Measurements from ENCODE around the gene ZNF407.
"Not testable (repeated sequence)": the region's sequence is repeated elsewhere in the genome, so short reads cannot be mapped to it uniquely, and the experiment has no call there.

ZNF407 gene

DNA sequence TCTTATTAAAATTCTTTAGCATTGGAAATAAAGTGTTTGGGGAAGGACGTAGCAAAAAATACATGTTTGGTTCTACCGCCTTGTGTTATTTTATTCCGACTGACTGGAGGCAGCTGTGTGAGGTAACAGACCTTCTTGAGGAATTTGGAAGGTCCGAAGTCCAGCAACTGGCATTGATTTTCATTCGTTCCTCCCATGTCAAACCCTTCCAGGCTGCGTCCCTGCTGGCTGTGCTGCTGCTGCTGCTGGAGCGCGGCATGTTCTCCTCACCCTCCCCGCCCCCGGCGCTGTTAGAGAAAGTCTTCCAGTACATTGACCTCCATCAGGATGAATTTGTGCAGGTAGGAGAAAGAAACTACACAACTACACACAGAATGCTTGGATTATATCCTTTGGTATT lies 41.5 kb upstream of the ZNF407 start:
- no peak for DNase-seq (ENCODE audit: low read depth in 2 of 2)
- H3K4me3 ChIP-seq (replicated peaks in 1 of 2; ENCODE audit: low read depth in 2 of 2, low read length in 2 of 2), result no peak overlapping the region
- TF ChIP-seq, protein P1, sequence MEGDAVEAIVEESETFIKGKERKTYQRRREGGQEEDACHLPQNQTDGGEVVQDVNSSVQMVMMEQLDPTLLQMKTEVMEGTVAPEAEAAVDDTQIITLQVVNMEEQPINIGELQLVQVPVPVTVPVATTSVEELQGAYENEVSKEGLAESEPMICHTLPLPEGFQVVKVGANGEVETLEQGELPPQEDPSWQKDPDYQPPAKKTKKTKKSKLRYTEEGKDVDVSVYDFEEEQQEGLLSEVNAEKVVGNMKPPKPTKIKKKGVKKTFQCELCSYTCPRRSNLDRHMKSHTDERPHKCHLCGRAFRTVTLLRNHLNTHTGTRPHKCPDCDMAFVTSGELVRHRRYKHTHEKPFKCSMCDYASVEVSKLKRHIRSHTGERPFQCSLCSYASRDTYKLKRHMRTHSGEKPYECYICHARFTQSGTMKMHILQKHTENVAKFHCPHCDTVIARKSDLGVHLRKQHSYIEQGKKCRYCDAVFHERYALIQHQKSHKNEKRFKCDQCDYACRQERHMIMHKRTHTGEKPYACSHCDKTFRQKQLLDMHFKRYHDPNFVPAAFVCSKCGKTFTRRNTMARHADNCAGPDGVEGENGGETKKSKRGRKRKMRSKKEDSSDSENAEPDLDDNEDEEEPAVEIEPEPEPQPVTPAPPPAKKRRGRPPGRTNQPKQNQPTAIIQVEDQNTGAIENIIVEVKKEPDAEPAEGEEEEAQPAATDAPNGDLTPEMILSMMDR (IDR thresholded peaks at IDR 0.05; ENCODE audit: low read depth, low read length), result no peak

DNA sequence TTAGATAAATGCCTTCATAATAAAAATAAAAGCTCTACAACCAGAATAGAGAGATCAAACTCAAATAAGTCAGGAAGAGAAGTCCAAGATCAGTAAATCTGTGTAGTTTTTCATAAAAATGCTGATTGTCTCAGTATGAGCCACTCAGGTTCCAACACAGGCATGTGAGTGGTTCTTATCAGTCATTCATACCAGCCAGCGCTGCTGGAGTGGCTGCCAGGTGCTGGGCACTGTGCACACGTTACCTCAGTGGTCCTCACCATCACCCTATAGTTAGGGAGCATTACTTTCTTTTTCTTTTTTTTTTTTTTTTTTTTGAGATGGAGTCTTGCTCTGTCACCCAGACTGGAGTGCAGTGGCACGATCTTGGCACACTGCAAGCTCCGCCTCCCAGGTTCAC lies 39.6 kb upstream of the ZNF407 start:
- no peak overlapping the region for H3K4me3 ChIP-seq (replicated peaks in 1 of 2; ENCODE audit: low read depth in 2 of 2, low read length in 2 of 2)
- TF ChIP-seq, protein P1 (IDR thresholded peaks at IDR 0.05; ENCODE audit: low read depth, low read length), result no peak
- DNase-seq (ENCODE audit: low read depth in 2 of 2), result no peak

DNA sequence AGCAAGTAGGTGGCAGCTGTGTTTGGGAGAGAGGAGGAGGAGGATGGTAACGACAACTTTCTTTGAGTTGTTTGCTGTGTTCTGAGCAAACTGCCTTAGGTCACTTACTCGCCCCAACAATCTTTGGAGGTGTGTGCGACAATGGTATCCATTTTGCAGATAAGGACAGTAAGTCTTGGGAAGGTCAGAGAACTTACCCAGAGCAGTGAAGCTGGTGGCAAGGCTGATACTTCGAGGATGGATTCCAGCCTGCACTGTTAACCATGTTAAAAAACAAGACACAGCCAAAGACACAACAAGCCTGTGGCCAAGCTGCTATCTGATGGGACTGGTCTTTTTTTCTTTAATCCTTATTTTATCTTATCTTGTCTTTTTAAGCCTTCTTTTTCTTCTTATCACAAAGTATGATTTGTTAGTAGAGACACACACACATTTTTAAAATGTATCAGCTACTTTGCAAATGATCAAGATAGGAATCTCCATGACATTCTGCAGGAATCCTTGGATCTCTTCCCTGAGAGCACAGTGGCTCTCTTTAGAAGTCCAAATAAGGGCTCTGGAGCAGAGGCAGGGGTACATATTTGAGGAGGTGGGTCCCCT lies 35.4 kb upstream of the ZNF407 start:
- no peak for DNase-seq (ENCODE audit: low read depth in 2 of 2)
- H3K4me3 ChIP-seq (replicated peaks in 1 of 2; ENCODE audit: low read depth in 2 of 2, low read length in 2 of 2), result no peak overlapping the region

DNA sequence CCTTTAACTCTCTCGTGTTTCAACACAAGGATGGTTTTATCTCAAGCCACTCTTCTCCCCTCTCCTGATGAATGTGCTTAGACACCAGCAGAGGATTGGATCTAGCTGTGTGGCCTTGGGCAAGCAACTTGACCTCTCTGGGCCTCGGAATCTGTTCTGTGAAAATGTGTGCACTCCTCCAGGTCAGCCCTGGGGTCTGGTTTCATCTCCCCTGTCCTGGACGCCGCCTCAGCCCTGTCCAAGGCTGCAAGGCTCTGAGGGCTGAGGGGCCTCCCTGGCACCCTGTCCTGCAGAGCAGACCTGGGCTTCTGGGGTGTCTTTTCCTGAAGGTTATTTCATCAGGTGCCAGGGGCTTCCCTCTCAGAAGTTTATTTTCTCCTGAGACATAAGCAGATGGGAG lies 34.9 kb upstream of the ZNF407 start:
- DNase-seq (ENCODE audit: low read depth in 2 of 2), result no peak
- TF ChIP-seq, protein P1 (IDR thresholded peaks at IDR 0.05; ENCODE audit: low read depth, low read length), result no peak
- H3K4me3 ChIP-seq (replicated peaks in 1 of 2; ENCODE audit: low read depth in 2 of 2, low read length in 2 of 2), result no peak overlapping the region

More for the DNA sequence above, 35.4 kb upstream of the ZNF407 start:
- TF ChIP-seq, protein P1 (IDR thresholded peaks at IDR 0.05; ENCODE audit: low read depth, low read length), result no peak

DNA sequence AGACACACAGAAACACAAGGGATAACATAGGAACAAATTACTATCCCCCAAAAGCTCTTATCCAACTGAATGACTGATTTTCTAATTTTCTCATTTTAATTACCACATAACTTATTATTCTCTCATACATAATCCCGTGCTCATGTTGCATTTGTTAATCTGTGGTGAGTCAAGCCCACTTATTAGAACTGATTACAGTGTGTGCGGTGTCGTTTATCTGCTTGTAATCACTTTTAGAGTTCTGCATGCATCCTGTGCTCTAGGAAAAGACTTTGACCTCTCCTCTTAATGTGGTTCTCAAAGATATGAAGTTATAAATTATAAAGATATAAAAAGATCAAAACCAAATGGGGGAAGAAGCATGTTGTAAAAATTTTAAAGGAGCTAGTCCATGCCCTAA lies 33.7 kb upstream of the ZNF407 start:
- no peak overlapping the region for H3K4me3 ChIP-seq (replicated peaks in 1 of 2; ENCODE audit: low read depth in 2 of 2, low read length in 2 of 2)
- DNase-seq (ENCODE audit: low read depth in 2 of 2), result no peak
- TF ChIP-seq, protein P1 (IDR thresholded peaks at IDR 0.05; ENCODE audit: low read depth, low read length), result no peak

DNA sequence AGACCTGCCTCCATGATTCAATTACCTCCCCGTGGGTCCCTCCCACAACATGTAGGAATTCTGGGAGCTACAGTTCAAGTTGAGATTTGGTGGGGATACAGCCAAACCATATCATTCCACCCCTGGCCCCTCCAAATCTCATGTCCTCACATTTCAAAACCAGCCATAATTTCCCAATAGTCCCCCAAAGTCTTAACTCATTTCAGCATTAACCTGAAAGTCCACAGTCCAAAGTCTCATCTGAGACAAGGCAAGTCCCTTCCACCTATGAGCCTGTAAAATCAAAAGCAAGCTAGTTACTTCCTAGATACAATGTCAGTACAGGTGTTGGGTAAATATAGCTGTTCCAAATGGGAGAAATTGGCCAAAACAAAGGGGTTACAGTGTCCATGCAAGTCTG lies 32.5 kb upstream of the ZNF407 start:
- H3K4me3 ChIP-seq (replicated peaks in 1 of 2; ENCODE audit: low read depth in 2 of 2, low read length in 2 of 2); DNase-seq (ENCODE audit: low read depth in 2 of 2): not testable (repeated sequence)

DNA sequence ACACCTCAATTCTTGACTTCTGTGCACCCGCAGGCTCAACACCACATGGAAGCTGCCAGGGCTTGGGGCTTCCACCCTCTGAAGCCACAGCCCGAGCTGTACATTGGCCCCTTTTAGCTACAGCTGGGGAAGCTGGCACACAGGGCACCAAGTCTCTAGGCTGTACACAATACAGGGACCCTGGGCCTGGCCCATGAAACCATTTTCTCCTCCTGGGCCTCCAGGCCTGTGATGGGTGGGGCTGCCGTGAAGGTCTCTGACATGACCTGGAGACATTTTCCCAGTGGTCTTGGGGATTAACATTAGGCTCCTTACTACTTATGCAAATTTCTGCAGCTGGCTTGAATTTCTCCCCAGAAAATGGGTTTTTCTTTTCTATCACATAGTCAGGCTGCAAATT lies 31.7 kb upstream of the ZNF407 start:
- H3K4me3 ChIP-seq (replicated peaks in 1 of 2; ENCODE audit: low read depth in 2 of 2, low read length in 2 of 2); DNase-seq (ENCODE audit: low read depth in 2 of 2): not testable (repeated sequence)

DNA sequence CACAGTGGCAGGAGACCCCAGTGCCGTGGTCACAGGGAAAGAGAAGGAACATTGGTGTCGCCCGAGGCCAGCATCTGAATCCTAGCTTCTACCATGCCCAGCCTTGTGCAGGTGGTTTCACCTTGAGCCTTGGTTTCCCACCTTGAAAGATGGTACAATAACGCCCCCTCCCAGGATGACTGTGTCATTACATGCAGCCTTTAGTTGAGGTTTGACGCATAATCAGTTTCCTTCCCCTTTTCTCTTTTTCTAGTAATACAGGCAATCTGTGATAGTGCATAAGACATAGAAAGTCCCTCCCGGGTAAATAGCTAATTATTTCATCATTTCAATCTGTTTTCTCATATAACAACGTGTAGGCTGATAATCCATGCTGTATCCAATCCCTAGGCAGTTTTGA lies 29.8 kb upstream of the ZNF407 start:
- TF ChIP-seq, protein P1 (IDR thresholded peaks at IDR 0.05; ENCODE audit: low read depth, low read length), result no peak
- H3K4me3 ChIP-seq (replicated peaks in 1 of 2; ENCODE audit: low read depth in 2 of 2, low read length in 2 of 2), result no peak overlapping the region
- no peak for DNase-seq (ENCODE audit: low read depth in 2 of 2)
